Breast epithelium (tissue), 4 donors: ENCODE data around the gene ACADS. TPM values are rescaled to one million over a fixed set of nuclear protein-coding genes. Genes with fewer than 3 reads are reported as not detected.

ENCODE experiments used
- DNase-seq, 2 donors: peaks; one replicate each; pipeline ENCODE4 v3.0.0-alpha.2; 2019; ENCODE audit warnings: low spot score in 2 of 2
- H3K27ac ChIP-seq, 2 donors: fragments of 200-600 bp; sonication (generic) in 1 of 2; one replicate each; pipeline ENCODE4 v1.5.1; 2016 to 2019; ENCODE audit warnings: mild to moderate bottlenecking in 1 of 2
- H3K27me3 ChIP-seq, 2 donors: fragments of 200-600 bp; sonication (generic) in 1 of 2; one replicate each; pipeline versions ENCODE4 v1.5.1 to v1.6.0; 2017 to 2019; ENCODE audit warnings: control low read depth in 1 of 2, mild to moderate bottlenecking in 1 of 2
- H3K36me3 ChIP-seq: fragments of 200-600 bp; one replicate; pipeline ENCODE4 v1.5.1; 2019
- H3K4me1 ChIP-seq, 2 donors: fragments of 200-600 bp; sonication (generic); one replicate each; pipeline ENCODE4 v1.5.1; 2016 to 2019; ENCODE audit warnings: control low read depth in 1 of 2
- H3K4me3 ChIP-seq, 3 donors: fragments of 200-600 bp; sonication (generic); 1 replicate in 2 of 3; 2 replicates in 1 of 3; pipeline ENCODE4 v1.5.1; 2016 to 2019; ENCODE audit warnings: mild to moderate bottlenecking in 3 of 3, moderate library complexity in 2 of 3
- H3K9me3 ChIP-seq, 2 donors: fragments of 200-600 bp; sonication (generic) in 1 of 2; one replicate each; pipeline ENCODE4 v1.5.1; 2016 to 2019; ENCODE audit warnings: control low read depth in 1 of 2
- CTCF ChIP-seq, 3 donors: fragments of 450-650 bp; IDR thresholded peaks; one replicate each; pipeline ENCODE4 v1.5.1; 2016 to 2017; ENCODE audit warnings: antibody characterized with exemption in 3 of 3, mild to moderate bottlenecking in 3 of 3, moderate library complexity in 3 of 3
- POLR2A ChIP-seq: fragments of 450-650 bp; IDR thresholded peaks from one replicate; pipeline ENCODE4 v1.6.1; 2016; ENCODE audit warnings: antibody characterized with exemption, mild to moderate bottlenecking, moderate library complexity
- POLR2AphosphoS5 ChIP-seq, 3 donors: sonication (generic); formaldehyde crosslinking; IDR thresholded peaks; one replicate each; pipeline ENCODE4 v1.6.1; 2017; ENCODE audit warnings: antibody characterized with exemption in 3 of 3
- intact Hi-C: fragments of 100-400 bp; cut with DNase I; formaldehyde crosslinking; loops from one replicate; pipeline ENCODE4 v1.15.1; 2023; ENCODE audit warnings: low total_unique reads
- total RNA-seq, 3 donors: library from RNA; depleted of rRNA; stranded (reverse); fragments of >200 nt; gene quantifications; one replicate each; pipeline ENCODE4 v1.1.0, GENCODE V29; 2016

The ACADS gene
- total RNA-seq, 3 donors from 2014 or later: 38.3 to 114 (median 54.3) TPM

DNA sequence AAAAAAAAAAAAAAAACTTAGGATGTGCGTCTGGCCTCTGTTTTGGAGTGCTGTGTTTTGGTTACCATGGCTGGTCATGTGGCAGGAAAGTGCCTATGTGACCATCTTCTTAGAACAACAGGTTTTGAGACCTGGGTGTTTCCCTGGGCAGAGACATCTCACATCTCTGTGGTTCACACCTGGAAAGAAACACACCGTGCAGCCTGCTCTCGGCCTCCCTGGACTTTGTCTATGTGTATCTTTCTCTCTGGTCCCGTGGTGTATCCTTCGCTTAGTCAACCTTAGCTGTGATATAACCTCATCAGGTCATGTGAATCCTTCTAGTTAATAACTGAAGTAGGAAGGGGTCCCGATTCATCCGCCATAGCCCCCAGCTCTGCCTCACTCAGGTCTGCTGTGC, 22.6 kb downstream of the ACADS start:
- no peak for DNase-seq
- TF ChIP-seq POLR2AphosphoS5 (IDR thresholded peaks at IDR 0.05): no peak
- TF ChIP-seq CTCF (IDR thresholded peaks at IDR 0.05): no peak
- TF ChIP-seq POLR2A: no peak
- no peaks in the 10 kb centered on the region for H3K36me3 ChIP-seq
- H3K4me3 ChIP-seq: no peak overlapping the region
- no peaks in the 10 kb centered on the region for H3K4me1 ChIP-seq
- intact Hi-C loops: no loop called here
- no peaks in the 10 kb centered on the region for H3K27me3 ChIP-seq
- no peaks in the 10 kb centered on the region for H3K9me3 ChIP-seq
- no peak overlapping the region for H3K27ac ChIP-seq

GRCh38 chr12:120749256-120749655, 23.6 kb downstream of the ACADS start:
- DNase-seq: no peak
- Histone ChIP-seq H3K36me3 (no peaks in the 10 kb centered on the region), H3K9me3 (no peaks in the 10 kb centered on the region), H3K4me1 (no peaks in the 10 kb centered on the region), H3K27me3 (no peaks in the 10 kb centered on the region), H3K27ac (no peak overlapping the region), H3K4me3 (no peak overlapping the region)
- TF ChIP-seq POLR2AphosphoS5 (IDR thresholded peaks at IDR 0.05): no peak
- TF ChIP-seq POLR2A: no peak
- TF ChIP-seq CTCF (IDR thresholded peaks at IDR 0.05): no peak
- intact Hi-C loops: no loop called here

DNA sequence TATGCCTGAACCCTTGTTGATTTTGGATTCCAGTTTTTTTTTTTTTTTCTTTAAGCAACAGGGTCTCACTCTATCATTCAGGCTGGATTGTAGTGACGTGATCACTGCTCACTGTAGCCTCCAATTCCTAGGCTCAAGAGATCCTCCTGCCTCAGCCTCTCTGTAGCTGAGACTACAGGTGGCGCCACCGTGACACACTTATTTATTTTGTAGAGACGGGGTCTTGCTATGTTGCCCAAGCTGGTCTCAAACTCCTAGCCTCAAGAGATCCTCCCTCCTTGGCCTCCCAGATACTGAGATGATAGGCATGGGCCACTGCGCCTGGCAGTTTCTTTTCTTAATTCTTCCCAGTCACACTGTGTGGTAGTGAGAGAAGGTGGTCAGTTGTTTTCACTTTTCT, 25.2 kb downstream of the ACADS start:
- no peak for DNase-seq
- no peaks in the 10 kb centered on the region for H3K27me3 ChIP-seq
- no peaks in the 10 kb centered on the region for H3K4me1 ChIP-seq
- intact Hi-C loops: no loop called here
- H3K4me3 ChIP-seq: no peak overlapping the region
- H3K36me3 ChIP-seq: no peaks in the 10 kb centered on the region
- no peak for TF ChIP-seq POLR2A
- H3K9me3 ChIP-seq: no peaks in the 10 kb centered on the region
- H3K27ac ChIP-seq: no peak overlapping the region

DNA sequence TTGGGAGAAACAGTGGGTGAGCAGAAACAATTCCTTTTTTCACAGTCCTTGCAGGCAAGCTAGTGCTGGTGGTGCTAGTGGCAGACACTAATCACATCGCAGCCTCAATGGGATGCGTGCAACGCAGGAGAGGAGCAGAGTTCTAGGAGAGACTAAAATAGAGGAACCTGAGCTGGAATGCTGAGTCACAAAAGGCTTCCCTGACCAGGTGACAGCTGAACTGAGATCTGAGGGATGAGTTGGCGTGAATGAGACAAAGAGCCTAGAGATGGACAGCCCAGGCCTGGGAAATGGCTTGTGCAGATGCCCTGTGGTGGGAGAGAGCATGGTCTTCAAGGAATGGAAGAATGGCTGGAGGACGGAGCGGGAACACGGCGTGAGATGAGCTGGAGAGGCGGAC, 25.8 kb downstream of the ACADS start:
- H3K9me3 ChIP-seq: no peaks in the 10 kb centered on the region
- DNase-seq: no peak
- no peak overlapping the region for H3K27ac ChIP-seq
- TF ChIP-seq POLR2AphosphoS5 (IDR thresholded peaks at IDR 0.05) (no peak), CTCF (IDR thresholded peaks at IDR 0.05) (no peak), POLR2A (no peak)
- no peaks in the 10 kb centered on the region for H3K27me3 ChIP-seq
- intact Hi-C loops: no loop called here
- H3K36me3 ChIP-seq: no peaks in the 10 kb centered on the region
- H3K4me3 ChIP-seq: no peak overlapping the region
- H3K4me1 ChIP-seq: no peaks in the 10 kb centered on the region

DNA sequence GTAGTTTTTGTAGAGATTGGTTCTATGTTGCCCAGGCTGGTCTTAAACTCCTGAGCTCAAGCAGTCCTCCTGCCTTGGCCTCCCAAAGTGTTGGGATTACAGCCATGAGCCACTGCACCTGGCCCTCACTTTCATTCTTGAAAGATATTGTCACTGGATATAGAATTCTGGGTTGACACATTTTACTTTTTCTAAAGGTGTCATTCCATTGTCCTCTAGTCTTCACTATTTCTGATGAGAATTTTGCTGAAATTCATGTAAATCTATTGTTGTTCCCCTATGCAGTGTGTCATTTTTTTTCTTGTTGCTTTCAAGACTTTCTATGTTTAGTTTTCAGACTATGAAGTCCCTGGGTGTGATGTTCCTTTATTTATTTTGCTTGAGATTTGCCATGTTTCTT, 29.2 kb downstream of the ACADS start:
- intact Hi-C loops: no loop called here
- no peaks in the 10 kb centered on the region for H3K27me3 ChIP-seq
- no peaks in the 10 kb centered on the region for H3K36me3 ChIP-seq
- H3K9me3 ChIP-seq: no peaks in the 10 kb centered on the region
- TF ChIP-seq CTCF (IDR thresholded peaks at IDR 0.05) (no peak), POLR2AphosphoS5 (IDR thresholded peaks at IDR 0.05) (no peak), POLR2A (no peak)
- H3K4me1 ChIP-seq: no peaks in the 10 kb centered on the region
- no peak for DNase-seq
- no peak overlapping the region for H3K27ac ChIP-seq
- H3K4me3 ChIP-seq: no peak overlapping the region

DNA sequence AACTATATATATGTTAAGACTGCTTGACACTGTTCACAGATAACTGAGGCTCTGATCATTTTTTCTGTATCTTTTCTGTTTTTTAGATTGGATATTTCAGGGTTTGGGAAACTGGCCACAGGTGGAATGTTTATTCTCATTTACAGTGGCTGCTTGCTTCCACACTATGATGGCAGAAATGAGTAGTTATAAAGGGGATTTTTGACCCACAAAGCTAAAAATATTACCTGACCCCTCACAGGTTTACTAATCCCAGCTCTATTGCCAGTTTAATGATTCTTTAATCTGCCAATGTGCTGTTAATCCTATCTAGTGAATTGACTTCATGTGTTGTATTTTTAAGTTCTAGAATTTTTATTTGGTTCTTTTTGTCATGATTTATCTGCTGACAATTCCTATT, 29.6 kb downstream of the ACADS start:
- H3K27ac ChIP-seq: no peak overlapping the region
- intact Hi-C loops: no loop called here
- no peak overlapping the region for H3K4me3 ChIP-seq
- H3K36me3 ChIP-seq: no peaks in the 10 kb centered on the region
- no peaks in the 10 kb centered on the region for H3K9me3 ChIP-seq
- no peaks in the 10 kb centered on the region for H3K4me1 ChIP-seq
- H3K27me3 ChIP-seq: no peaks in the 10 kb centered on the region
- TF ChIP-seq CTCF (IDR thresholded peaks at IDR 0.05): no peak
- no peak for TF ChIP-seq POLR2A
- no peak for TF ChIP-seq POLR2AphosphoS5 (IDR thresholded peaks at IDR 0.05)
- DNase-seq: no peak
